H9 (cell line): ENCODE measurements around the gene EIF6. TPM values are rescaled to one million over a fixed set of nuclear protein-coding genes. Genes with fewer than 3 reads are reported as not detected.

ENCODE experiments used
- DNase-seq: peaks from one replicate; pipeline ENCODE4 v3.0.0-alpha.2; 2017
- H2AFZ ChIP-seq: one replicate; pipeline ENCODE4 v1.6.1; 2013; ENCODE audit warnings: mild to moderate bottlenecking, low read length, control low read depth, moderate library complexity
- H2AK5ac ChIP-seq: 2 replicates; pipeline ENCODE4 v1.6.1; 2013; ENCODE audit warnings: low read length, control low read depth, mixed read lengths; ENCODE audit not compliant: insufficient read length
- H2BK120ac ChIP-seq: one replicate; pipeline ENCODE4 v1.6.1; 2013; ENCODE audit warnings: low read depth, mild to moderate bottlenecking, low read length, control low read depth, inconsistent platforms; ENCODE audit not compliant: poor library complexity, severe bottlenecking
- H2BK12ac ChIP-seq: 2 replicates; pipeline ENCODE4 v1.6.1; 2013; ENCODE audit warnings: low read length, control low read depth, mixed read lengths, low read depth; ENCODE audit not compliant: insufficient read length
- H2BK15ac ChIP-seq: 2 replicates; pipeline ENCODE4 v1.6.1; 2013; ENCODE audit warnings: low read depth, low read length, control low read depth
- H2BK20ac ChIP-seq: one replicate; pipeline ENCODE4 v1.6.1; 2013; ENCODE audit warnings: low read depth, mild to moderate bottlenecking, low read length, control low read depth, inconsistent platforms; ENCODE audit not compliant: poor library complexity, severe bottlenecking
- H2BK5ac ChIP-seq: 2 replicates; pipeline ENCODE4 v1.6.1; 2013; ENCODE audit warnings: low read length, control low read depth, mixed read lengths; ENCODE audit not compliant: insufficient read length
- H3K14ac ChIP-seq: 2 replicates; pipeline ENCODE4 v1.6.1; 2013; ENCODE audit warnings: low read length, control low read depth; ENCODE audit not compliant: insufficient read depth
- H3K18ac ChIP-seq: 2 replicates; pipeline ENCODE4 v1.6.1; 2013; ENCODE audit warnings: low read depth, mild to moderate bottlenecking, mixed read lengths, low read length, control low read depth; ENCODE audit not compliant: insufficient read length
- H3K23ac ChIP-seq: 2 replicates; pipeline ENCODE4 v1.6.1; 2013; ENCODE audit warnings: low read length, control low read depth, mixed read lengths, low read depth; ENCODE audit not compliant: insufficient read length
- H3K23me2 ChIP-seq: 2 replicates; pipeline ENCODE4 v1.6.1; 2013; ENCODE audit warnings: low read depth, mild to moderate bottlenecking, mixed read lengths, low read length, control low read depth; ENCODE audit not compliant: insufficient read length, poor library complexity, severe bottlenecking
- H3K27ac ChIP-seq: 2 replicates; pipeline ENCODE4 v1.5.1; 2013; ENCODE audit warnings: low read length, control low read depth, mixed read lengths, low read depth; ENCODE audit not compliant: insufficient read length
- H3K27me3 ChIP-seq: 2 replicates; pipeline ENCODE4 v1.6.1; 2013; ENCODE audit warnings: low read length, control low read depth, inconsistent platforms; ENCODE audit not compliant: insufficient read depth
- H3K4ac ChIP-seq: 2 replicates; pipeline ENCODE4 v1.6.1; 2013; ENCODE audit warnings: low read depth, mild to moderate bottlenecking, control low read depth, inconsistent platforms, low read length, moderate library complexity
- H3K4me1 ChIP-seq: 2 replicates; pipeline ENCODE4 v1.6.1; 2013; ENCODE audit warnings: low read length, control low read depth, inconsistent platforms; ENCODE audit not compliant: insufficient read depth
- H3K4me2 ChIP-seq: 2 replicates; pipeline ENCODE4 v1.6.1; 2013; ENCODE audit warnings: low read length, control low read depth, mixed read lengths; ENCODE audit not compliant: insufficient read length, insufficient read depth
- H3K56ac ChIP-seq: 2 replicates; pipeline ENCODE4 v1.6.1; 2013; ENCODE audit warnings: low read depth, mild to moderate bottlenecking, mixed read lengths, low read length, control low read depth; ENCODE audit not compliant: insufficient read length
- H3K79me1 ChIP-seq: 2 replicates; pipeline ENCODE4 v1.6.1; 2013; ENCODE audit warnings: low read depth, mild to moderate bottlenecking, moderate library complexity, low read length, control low read depth, inconsistent platforms; ENCODE audit not compliant: insufficient read depth, poor library complexity, severe bottlenecking
- H3K79me2 ChIP-seq: 2 replicates; pipeline ENCODE4 v1.6.1; 2013; ENCODE audit warnings: low read length, control low read depth, inconsistent platforms; ENCODE audit not compliant: insufficient read depth
- H3K9ac ChIP-seq: 2 replicates; pipeline ENCODE4 v1.6.1; 2013; ENCODE audit warnings: low read length, control low read depth, mixed read lengths; ENCODE audit not compliant: insufficient read length; ENCODE audit errors: extremely low read depth
- H3K9me3 ChIP-seq: one replicate; pipeline ENCODE4 v1.6.1; 2013; ENCODE audit warnings: low read depth, low read length, inconsistent platforms; ENCODE audit not compliant: control insufficient read depth
- H3T11ph ChIP-seq: one replicate; pipeline ENCODE4 v1.6.1; 2013; ENCODE audit warnings: mild to moderate bottlenecking, low read length, control low read depth, inconsistent platforms
- H4K20me1 ChIP-seq: one replicate; pipeline ENCODE4 v1.6.1; 2013; ENCODE audit not compliant: control insufficient read depth, insufficient read length, insufficient read depth
- H4K5ac ChIP-seq: 2 replicates; pipeline ENCODE4 v1.6.1; 2013; ENCODE audit warnings: low read depth, mild to moderate bottlenecking, mixed read lengths, low read length, control low read depth; ENCODE audit not compliant: insufficient read length
- H4K8ac ChIP-seq: replicated peaks from 2 replicates; pipeline ENCODE4 v1.6.1; 2013; ENCODE audit warnings: low read length, control low read depth, mixed read lengths, low read depth; ENCODE audit not compliant: insufficient read length
- H4K91ac ChIP-seq: 2 replicates; pipeline ENCODE4 v1.6.1; 2013; ENCODE audit warnings: low read depth, mild to moderate bottlenecking, moderate library complexity, mixed read lengths, low read length, control low read depth; ENCODE audit not compliant: insufficient read length
- H3K27ac Mint-ChIP-seq, 3 experiments: 2 replicates in 2 of 3; 3 replicates in 1 of 3; pipeline ENCODE4 v1.8.0; 2020 to 2021; ENCODE audit warnings: mixed read lengths in 3 of 3, mild to moderate bottlenecking in 1 of 3, moderate library complexity in 1 of 3
- H3K27me3 Mint-ChIP-seq: 2 replicates; pipeline ENCODE4 v1.8.0; 2021; ENCODE audit warnings: low read depth, mild to moderate bottlenecking, moderate library complexity, mixed read lengths
- H3K36me3 Mint-ChIP-seq, 3 experiments: 2 replicates in 2 of 3; 3 replicates in 1 of 3; pipeline ENCODE4 v1.8.0; 2020 to 2021; ENCODE audit warnings: low read depth in 3 of 3, mixed read lengths in 3 of 3; ENCODE audit not compliant: insufficient read depth in 1 of 3
- H3K4me1 Mint-ChIP-seq, 2 experiments: 2 replicates each; pipeline ENCODE4 v1.8.0; 2020; ENCODE audit warnings: mixed read lengths in 2 of 2
- H3K4me3 Mint-ChIP-seq, 2 experiments: 2 replicates in 1 of 2; 3 replicates in 1 of 2; pipeline ENCODE4 v1.8.0; 2020 to 2021; ENCODE audit warnings: mild to moderate bottlenecking in 2 of 2, mixed read lengths in 2 of 2, moderate library complexity in 1 of 2
- H3K9me3 Mint-ChIP-seq, 2 experiments: 2 replicates in 1 of 2; 3 replicates in 1 of 2; pipeline ENCODE4 v1.8.0; 2020; ENCODE audit warnings: mild to moderate bottlenecking in 2 of 2, mixed read lengths in 2 of 2, moderate library complexity in 1 of 2
- CTCF ChIP-seq: fragments of 200-600 bp; sonication (generic); conservative IDR thresholded peaks from 3 replicates; pipeline ENCODE4 v1.8.0; 2021; ENCODE audit warnings: antibody characterized with exemption, mild to moderate bottlenecking
- WGBS: extraction: QIAGEN DNeasy Blood & Tissue Kit; methylation state at CpG from one replicate; pipeline ENCODE4 v1.1.7; 2013; ENCODE audit warnings: missing lambda C conversion rate, low lambda C conversion rate, mixed read lengths; ENCODE audit not compliant: insufficient read length; ENCODE audit errors: extremely low coverage; 5-methylcytosine and 5-hydroxymethylcytosine counted together
- total RNA-seq: library from RNA; stranded (reverse); gene quantifications from 2 replicates; pipeline ENCODE4 v1.2.1, GENCODE V29; 2021

The EIF6 gene
- total RNA-seq, 1 experiment from 2014 or later, result 150 TPM

- no CpG with 5 or more reads among the region's 8 CpGs for WGBS
Measured at GRCh38 chr20:35295058-35295457, 10.5 kb upstream of the EIF6 start.

More at GRCh38 chr20:35295058-35295457, 10.5 kb upstream of the EIF6 start:
- Mint-ChIP-seq H3K27ac (no peak overlapping the region), H3K27me3 (peaks cover 14% of the 10 kb centered on the region), H3K9me3 (no peaks in the 10 kb centered on the region; a peak in 1 of 5 replicates), H3K36me3 (no peaks in the 10 kb centered on the region; a peak in 1 of 7 replicates), H3K4me1 (peaks cover 4 to 5% of the 10 kb centered on the region in 2 experiments; a peak in 3 of 4 replicates), H3K4me3 (no peak overlapping the region)
- Histone ChIP-seq H2BK120ac (no peak overlapping the region), H3K4me2 (no peak overlapping the region), H2AK5ac (no peak overlapping the region), H3K79me2 (no peaks in the 10 kb centered on the region), H2BK15ac (no peak overlapping the region), H3K9me3 (no peaks in the 10 kb centered on the region), H2AFZ (no peak overlapping the region), H2BK12ac (no peak overlapping the region), H3K56ac (no peak overlapping the region), H3K18ac (no peak overlapping the region), H2BK20ac (no peak overlapping the region), H3K4ac (no peak overlapping the region), H3K23me2 (no peaks in the 10 kb centered on the region), H3T11ph (no peak overlapping the region), H3K79me1 (no peaks in the 10 kb centered on the region), H3K23ac (no peak overlapping the region), H3K27ac (no peak overlapping the region), H4K5ac (no peak overlapping the region), H4K8ac (no peak overlapping the region), H3K4me1 (no peaks in the 10 kb centered on the region; the same call in 1 of the 2 replicates), H4K20me1 (no peaks in the 10 kb centered on the region), H2BK5ac (no peak overlapping the region), H3K27me3 (no peaks in the 10 kb centered on the region), H4K91ac (no peak overlapping the region), H3K9ac (no peak overlapping the region), H3K14ac (no peak overlapping the region)
- DNase-seq, result no peak
- TF ChIP-seq CTCF, result no peak
